ENCODE measurements around the gene ANGPTL4. TPM values are rescaled to one million over a fixed set of nuclear protein-coding genes. Genes with fewer than 3 reads are reported as not detected.

The ANGPTL4 gene
- total and polyA plus RNA-seq, 2 of the 13 experiments (the other 11 are each of a cell fraction or from before 2014, with no cell fraction given): 0.80 to 21.7 TPM

DNA sequence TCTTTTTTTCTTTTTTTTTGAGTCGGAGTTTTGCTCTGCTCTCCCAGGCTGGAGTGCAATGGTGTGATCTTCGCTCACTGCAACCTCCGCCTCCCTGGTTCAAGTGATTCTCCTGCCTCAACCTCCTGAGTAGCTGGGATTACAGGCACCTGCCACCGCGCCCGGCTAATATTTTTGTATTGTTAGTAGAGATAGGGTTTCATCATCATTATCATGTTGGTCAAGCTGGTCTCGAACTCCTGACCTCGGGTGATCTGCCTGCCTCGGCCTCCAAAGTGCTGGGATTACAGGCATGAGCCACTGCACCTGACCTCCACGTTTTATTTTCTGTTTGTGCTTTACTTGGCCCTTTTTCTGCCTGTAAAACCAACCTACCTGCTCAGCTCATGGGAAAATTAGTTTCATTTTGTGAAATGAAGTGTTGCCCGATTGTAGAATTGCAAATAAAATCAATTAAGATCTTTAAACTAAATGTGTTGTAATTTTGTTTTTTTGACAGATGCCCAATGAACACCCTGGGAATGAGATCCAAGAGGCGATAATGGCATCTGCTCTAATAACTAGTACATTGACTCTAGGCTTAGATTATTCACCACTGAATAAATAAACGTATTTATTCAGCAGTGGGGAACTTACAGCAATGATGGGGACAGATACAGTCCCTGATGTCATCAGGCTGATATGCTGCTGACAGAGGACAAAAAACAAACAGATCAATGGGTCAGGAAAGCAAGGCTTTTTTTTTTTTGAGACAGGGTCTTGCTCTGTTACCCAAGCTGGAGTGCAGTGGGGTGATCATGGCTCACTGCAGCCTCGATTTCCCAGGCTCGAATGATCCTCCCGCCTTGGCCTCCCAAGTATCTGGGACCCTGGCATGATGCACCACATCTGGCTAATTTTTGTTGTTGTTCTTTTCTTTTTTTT lies 24.0 kb downstream of the ANGPTL4 start (continued):
- TF ChIP-seq, protein P1, sequence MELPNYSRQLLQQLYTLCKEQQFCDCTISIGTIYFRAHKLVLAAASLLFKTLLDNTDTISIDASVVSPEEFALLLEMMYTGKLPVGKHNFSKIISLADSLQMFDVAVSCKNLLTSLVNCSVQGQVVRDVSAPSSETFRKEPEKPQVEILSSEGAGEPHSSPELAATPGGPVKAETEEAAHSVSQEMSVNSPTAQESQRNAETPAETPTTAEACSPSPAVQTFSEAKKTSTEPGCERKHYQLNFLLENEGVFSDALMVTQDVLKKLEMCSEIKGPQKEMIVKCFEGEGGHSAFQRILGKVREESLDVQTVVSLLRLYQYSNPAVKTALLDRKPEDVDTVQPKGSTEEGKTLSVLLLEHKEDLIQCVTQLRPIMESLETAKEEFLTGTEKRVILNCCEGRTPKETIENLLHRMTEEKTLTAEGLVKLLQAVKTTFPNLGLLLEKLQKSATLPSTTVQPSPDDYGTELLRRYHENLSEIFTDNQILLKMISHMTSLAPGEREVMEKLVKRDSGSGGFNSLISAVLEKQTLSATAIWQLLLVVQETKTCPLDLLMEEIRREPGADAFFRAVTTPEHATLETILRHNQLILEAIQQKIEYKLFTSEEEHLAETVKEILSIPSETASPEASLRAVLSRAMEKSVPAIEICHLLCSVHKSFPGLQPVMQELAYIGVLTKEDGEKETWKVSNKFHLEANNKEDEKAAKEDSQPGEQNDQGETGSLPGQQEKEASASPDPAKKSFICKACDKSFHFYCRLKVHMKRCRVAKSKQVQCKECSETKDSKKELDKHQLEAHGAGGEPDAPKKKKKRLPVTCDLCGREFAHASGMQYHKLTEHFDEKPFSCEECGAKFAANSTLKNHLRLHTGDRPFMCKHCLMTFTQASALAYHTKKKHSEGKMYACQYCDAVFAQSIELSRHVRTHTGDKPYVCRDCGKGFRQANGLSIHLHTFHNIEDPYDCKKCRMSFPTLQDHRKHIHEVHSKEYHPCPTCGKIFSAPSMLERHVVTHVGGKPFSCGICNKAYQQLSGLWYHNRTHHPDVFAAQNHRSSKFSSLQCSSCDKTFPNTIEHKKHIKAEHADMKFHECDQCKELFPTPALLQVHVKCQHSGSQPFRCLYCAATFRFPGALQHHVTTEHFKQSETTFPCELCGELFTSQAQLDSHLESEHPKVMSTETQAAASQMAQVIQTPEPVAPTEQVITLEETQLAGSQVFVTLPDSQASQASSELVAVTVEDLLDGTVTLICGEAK (IDR thresholded peaks at IDR 0.05): no peak
- TF ChIP-seq, protein P1 (CRISPR knock-in tag; IDR thresholded peaks at IDR 0.05): peak; percentile 50; the same call in 1 of the 2 replicates
- TF ChIP-seq POGZ (CRISPR knock-in tag; IDR thresholded peaks at IDR 0.05) (peak; percentile 82; the same call in 1 of the 2 replicates), SP4 (CRISPR knock-in tag; IDR thresholded peaks at IDR 0.05) (peak; percentile 43; the same call in 1 of the 2 replicates), TBX3 (IDR thresholded peaks at IDR 0.05; ENCODE audit: borderline replicate concordance) (peak; percentile 87), ZNF761 (CRISPR knock-in tag; conservative IDR thresholded peaks at IDR 0.05) (0 out of 2 replicates have a peak, but pooled peaks have one; percentile 7), NCOR1 (IDR thresholded peaks at IDR 0.05; ENCODE audit: borderline replicate concordance, low read length) (peak; percentile 71; the same call in 1 of the 2 replicates), TEAD3 (CRISPR knock-in tag; optimal IDR thresholded peaks at IDR 0.05; ENCODE audit: borderline replicate concordance) (peak; percentile 77), TARDBP (CRISPR knock-in tag; IDR thresholded peaks at IDR 0.05) (peak; percentile 82), HDAC1 (CRISPR knock-in tag; IDR thresholded peaks at IDR 0.05) (peak; percentile 78), JUN (CRISPR knock-in tag; IDR thresholded peaks at IDR 0.05) (peak; percentile 94), EEA1 (CRISPR knock-in tag; IDR thresholded peaks at IDR 0.05; ENCODE audit: borderline replicate concordance) (no peak), ZNF224 (CRISPR knock-in tag; IDR thresholded peaks at IDR 0.05) (0 out of 2 replicates have a peak, but pooled peaks have one; percentile 60), GPN1 (CRISPR knock-in tag; IDR thresholded peaks at IDR 0.05; ENCODE audit: borderline replicate concordance) (no peak)
- TF ChIP-seq, protein P2, sequence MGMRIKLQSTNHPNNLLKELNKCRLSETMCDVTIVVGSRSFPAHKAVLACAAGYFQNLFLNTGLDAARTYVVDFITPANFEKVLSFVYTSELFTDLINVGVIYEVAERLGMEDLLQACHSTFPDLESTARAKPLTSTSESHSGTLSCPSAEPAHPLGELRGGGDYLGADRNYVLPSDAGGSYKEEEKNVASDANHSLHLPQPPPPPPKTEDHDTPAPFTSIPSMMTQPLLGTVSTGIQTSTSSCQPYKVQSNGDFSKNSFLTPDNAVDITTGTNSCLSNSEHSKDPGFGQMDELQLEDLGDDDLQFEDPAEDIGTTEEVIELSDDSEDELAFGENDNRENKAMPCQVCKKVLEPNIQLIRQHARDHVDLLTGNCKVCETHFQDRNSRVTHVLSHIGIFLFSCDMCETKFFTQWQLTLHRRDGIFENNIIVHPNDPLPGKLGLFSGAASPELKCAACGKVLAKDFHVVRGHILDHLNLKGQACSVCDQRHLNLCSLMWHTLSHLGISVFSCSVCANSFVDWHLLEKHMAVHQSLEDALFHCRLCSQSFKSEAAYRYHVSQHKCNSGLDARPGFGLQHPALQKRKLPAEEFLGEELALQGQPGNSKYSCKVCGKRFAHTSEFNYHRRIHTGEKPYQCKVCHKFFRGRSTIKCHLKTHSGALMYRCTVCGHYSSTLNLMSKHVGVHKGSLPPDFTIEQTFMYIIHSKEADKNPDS (CRISPR knock-in tag; IDR thresholded peaks at IDR 0.05): peak; percentile 79
- TF ChIP-seq, protein P3, sequence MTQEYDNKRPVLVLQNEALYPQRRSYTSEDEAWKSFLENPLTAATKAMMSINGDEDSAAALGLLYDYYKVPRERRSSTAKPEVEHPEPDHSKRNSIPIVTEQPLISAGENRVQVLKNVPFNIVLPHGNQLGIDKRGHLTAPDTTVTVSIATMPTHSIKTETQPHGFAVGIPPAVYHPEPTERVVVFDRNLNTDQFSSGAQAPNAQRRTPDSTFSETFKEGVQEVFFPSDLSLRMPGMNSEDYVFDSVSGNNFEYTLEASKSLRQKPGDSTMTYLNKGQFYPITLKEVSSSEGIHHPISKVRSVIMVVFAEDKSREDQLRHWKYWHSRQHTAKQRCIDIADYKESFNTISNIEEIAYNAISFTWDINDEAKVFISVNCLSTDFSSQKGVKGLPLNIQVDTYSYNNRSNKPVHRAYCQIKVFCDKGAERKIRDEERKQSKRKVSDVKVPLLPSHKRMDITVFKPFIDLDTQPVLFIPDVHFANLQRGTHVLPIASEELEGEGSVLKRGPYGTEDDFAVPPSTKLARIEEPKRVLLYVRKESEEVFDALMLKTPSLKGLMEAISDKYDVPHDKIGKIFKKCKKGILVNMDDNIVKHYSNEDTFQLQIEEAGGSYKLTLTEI (CRISPR knock-in tag; conservative IDR thresholded peaks at IDR 0.05): no peak
